Loucy (cell line): ENCODE data around the gene FKBP1C.
"Not testable (repeated sequence)": the region's sequence is repeated elsewhere in the genome, so short reads cannot be mapped to it uniquely, and the experiment has no call there.

Experiments used
- H2AFZ ChIP-seq: fragments of 200-600 bp; sonication (generic); 2 replicates; pipeline ENCODE4 v1.6.0; 2016; ENCODE audit warnings: antibody characterized with exemption, mild to moderate bottlenecking, low read length, moderate library complexity
- H3F3A ChIP-seq: fragments of 200-600 bp; 2 replicates; pipeline ENCODE4 v1.6.0; 2016; ENCODE audit warnings: antibody characterized with exemption, low read depth, mild to moderate bottlenecking
- H3K27me3 ChIP-seq: fragments of 200-600 bp; sonication (generic); 2 replicates; pipeline ENCODE4 v1.6.1; 2014; ENCODE audit warnings: low read length, mild to moderate bottlenecking; ENCODE audit not compliant: insufficient read depth, poor library complexity, severe bottlenecking
- H3K36me3 ChIP-seq: fragments of 200-600 bp; sonication (generic); 2 replicates; pipeline ENCODE4 v1.6.1; 2016; ENCODE audit warnings: low read length; ENCODE audit not compliant: insufficient read depth
- H3K4me1 ChIP-seq: fragments of 200-600 bp; sonication (generic); 2 replicates; pipeline ENCODE4 v1.5.1; 2014; ENCODE audit warnings: low read length, mild to moderate bottlenecking; ENCODE audit not compliant: insufficient read depth, poor library complexity, severe bottlenecking
- H3K4me2 ChIP-seq: fragments of 200-600 bp; sonication (generic); 2 replicates; pipeline ENCODE4 v1.6.0; 2014; ENCODE audit warnings: antibody characterized with exemption, low read length, low read depth, mild to moderate bottlenecking; ENCODE audit not compliant: poor library complexity, severe bottlenecking
- H3K4me3 ChIP-seq: fragments of 200-600 bp; sonication (generic); 2 replicates; pipeline ENCODE4 v1.5.1; 2014; ENCODE audit warnings: low read length, mild to moderate bottlenecking, mixed read lengths; ENCODE audit not compliant: poor library complexity, severe bottlenecking
- H3K79me2 ChIP-seq: fragments of 200-600 bp; sonication (generic); 2 replicates; pipeline ENCODE4 v1.6.1; 2014; ENCODE audit warnings: low read length; ENCODE audit not compliant: insufficient read depth
- H3K9ac ChIP-seq: fragments of 200-600 bp; sonication (generic); 2 replicates; pipeline ENCODE4 v1.6.0; 2014; ENCODE audit warnings: mild to moderate bottlenecking, low read depth, low read length, moderate library complexity; ENCODE audit not compliant: poor library complexity, severe bottlenecking
- H3K9me2 ChIP-seq: fragments of 200-600 bp; sonication (generic); replicated peaks from 2 replicates; pipeline ENCODE4 v1.6.1; 2016; ENCODE audit warnings: low read depth, low read length, mixed read lengths
- H3K9me3 ChIP-seq: fragments of 200-600 bp; sonication (generic); 2 replicates; pipeline ENCODE4 v1.6.1; 2014; ENCODE audit warnings: mild to moderate bottlenecking, antibody characterized with exemption, low read length, low read depth; ENCODE audit not compliant: insufficient read depth
- H4K20me1 ChIP-seq: fragments of 200-600 bp; sonication (generic); 2 replicates; pipeline ENCODE4 v1.6.0; 2014; ENCODE audit warnings: antibody characterized with exemption, low read length, mild to moderate bottlenecking; ENCODE audit not compliant: insufficient read depth, poor library complexity, severe bottlenecking
- CTCF ChIP-seq: fragments of 200-600 bp; sonication (generic); conservative IDR thresholded peaks from 2 replicates; pipeline ENCODE4 v1.5.1; 2014; ENCODE audit warnings: mild to moderate bottlenecking, antibody characterized with exemption, low read length
- EZH2phosphoT487 ChIP-seq: fragments of 200-600 bp; IDR thresholded peaks from 2 replicates; pipeline ENCODE4 v1.6.1; 2018; ENCODE audit warnings: antibody characterized with exemption, mild to moderate bottlenecking, moderate library complexity, borderline replicate concordance

FKBP1C gene

GRCh38 chr6:63211343-63211742 lies at the start of gene FKBP1C:
FKBP1C (plus strand) TSS chr6:63211469.
- H3K4me1 ChIP-seq, H3K9me3 ChIP-seq, H2AFZ ChIP-seq, H3K9ac ChIP-seq, H3K79me2 ChIP-seq, H3K36me3 ChIP-seq, H3K27me3 ChIP-seq, H3K4me2 ChIP-seq, H3K9me2 ChIP-seq, H4K20me1 ChIP-seq, H3F3A ChIP-seq, H3K4me3 ChIP-seq: not testable (repeated sequence)

- not testable (repeated sequence) for H3K4me3 ChIP-seq, H3K4me1 ChIP-seq, H3K27me3 ChIP-seq, H3K9ac ChIP-seq, H4K20me1 ChIP-seq, H3K9me3 ChIP-seq, H3K4me2 ChIP-seq, H3F3A ChIP-seq, H3K9me2 ChIP-seq, H3K79me2 ChIP-seq, H3K36me3 ChIP-seq, H2AFZ ChIP-seq
Measured at GRCh38 chr6:63164047-63164803, 47.0 kb upstream of the FKBP1C start.

- no peak for TF ChIP-seq CTCF
- TF ChIP-seq EZH2phosphoT487: no peak
- no peaks in the 10 kb centered on the region for H3F3A ChIP-seq
- H4K20me1 ChIP-seq: no peaks in the 10 kb centered on the region
Measured at GRCh38 chr6:63174173-63174572, 37.1 kb upstream of the FKBP1C start.

GRCh38 chr6:63176181-63176580 lies 35.1 kb upstream of the FKBP1C start:
- Histone ChIP-seq H3K9me3 (no peaks in the 10 kb centered on the region), H3K79me2 (no peaks in the 10 kb centered on the region), H3K36me3 (no peaks in the 10 kb centered on the region), H3F3A (no peaks in the 10 kb centered on the region), H3K4me1 (no peaks in the 10 kb centered on the region), H3K4me2 (no peak overlapping the region), H3K4me3 (no peak overlapping the region), H4K20me1 (no peaks in the 10 kb centered on the region), H3K27me3 (no peaks in the 10 kb centered on the region), H3K9ac (no peak overlapping the region), H2AFZ (no peak overlapping the region), H3K9me2 (no peaks in the 10 kb centered on the region)
- TF ChIP-seq CTCF (no peak), EZH2phosphoT487 (no peak)

More at GRCh38 chr6:63174173-63174572, 37.1 kb upstream of the FKBP1C start:
- Histone ChIP-seq H3K9me2 (no peaks in the 10 kb centered on the region), H3K9ac (no peak overlapping the region), H3K4me2 (no peak overlapping the region), H2AFZ (no peak overlapping the region), H3K4me1 (no peaks in the 10 kb centered on the region), H3K79me2 (no peaks in the 10 kb centered on the region), H3K9me3 (no peaks in the 10 kb centered on the region), H3K4me3 (no peak overlapping the region), H3K36me3 (no peaks in the 10 kb centered on the region), H3K27me3 (no peaks in the 10 kb centered on the region)
